WTC11 (cell line): ENCODE results near the gene MEAF6. TPM values are rescaled to one million over a fixed set of nuclear protein-coding genes. Genes with fewer than 3 reads are reported as not detected.

Experiments used
- ATAC-seq: fragments of 200-7000 bp; cut with Tn5 transposase; 2 replicates; pipeline ENCODE4 v1.10.0; 2021; ENCODE audit warnings: mild to moderate bottlenecking, moderate library complexity
- CTCF ChIA-PET: fragments of 300-600 bp; sonication (Branson Sonifier 250); formaldehyde crosslinking; loops from one replicate; lab custom pipeline; 2021; ENCODE audit warnings: antibody characterized with exemption; lab: Charles Lee
- POLR2A ChIA-PET: fragments of 350-600 bp; sonication (Branson Sonifier 250); formaldehyde crosslinking; loops from one replicate; lab custom pipeline; 2021; ENCODE audit warnings: antibody characterized with exemption; lab: Charles Lee
- DNase-seq: peaks from one replicate; pipeline ENCODE4 v3.0.0; 2021; ENCODE audit warnings: low spot score
- H3K27ac Mint-ChIP-seq: 2 replicates; pipeline ENCODE4 v1.8.0; 2021; ENCODE audit warnings: mixed read lengths
- H3K27me3 Mint-ChIP-seq: 2 replicates; pipeline ENCODE4 v1.8.0; 2021; ENCODE audit warnings: low read depth, mild to moderate bottlenecking, moderate library complexity, mixed read lengths
- H3K36me3 Mint-ChIP-seq: 2 replicates; pipeline ENCODE4 v1.8.0; 2021; ENCODE audit warnings: mixed read lengths
- H3K4me1 Mint-ChIP-seq: 2 replicates; pipeline ENCODE4 v1.8.0; 2022; ENCODE audit warnings: mixed read lengths
- H3K4me3 Mint-ChIP-seq: 2 replicates; pipeline ENCODE4 v1.8.0; 2021; ENCODE audit warnings: mild to moderate bottlenecking, moderate library complexity, mixed read lengths
- H3K9me3 Mint-ChIP-seq: 2 replicates; pipeline ENCODE4 v1.8.0; 2021; ENCODE audit warnings: mixed read lengths
- CREB1 ChIP-seq: sonication (generic); formaldehyde crosslinking; IDR thresholded peaks from 2 replicates; pipeline ENCODE4 v1.8.0; 2023; ENCODE audit warnings: mild to moderate bottlenecking, missing genetic modification reagents
- FOXJ3 ChIP-seq: sonication (generic); formaldehyde crosslinking; IDR thresholded peaks from 2 replicates; pipeline ENCODE4 v1.9.0; 2021; ENCODE audit warnings: missing genetic modification reagents, mild to moderate bottlenecking, borderline replicate concordance
- GABPB1 ChIP-seq: sonication (generic); formaldehyde crosslinking; IDR thresholded peaks from 2 replicates; pipeline ENCODE4 v1.8.1; 2023; ENCODE audit warnings: mild to moderate bottlenecking, missing genetic modification reagents
- IRF2 ChIP-seq: sonication (generic); formaldehyde crosslinking; IDR thresholded peaks from 2 replicates; pipeline ENCODE4 v1.8.0; 2022; ENCODE audit warnings: low read depth, missing genetic modification reagents, borderline replicate concordance
- KAT7 ChIP-seq: sonication (generic); formaldehyde crosslinking; IDR thresholded peaks from 2 replicates; pipeline ENCODE4 v1.8.1; 2023; ENCODE audit warnings: missing genetic modification reagents, mild to moderate bottlenecking, borderline replicate concordance
- MXD4 ChIP-seq: fragments of 250-450 bp; sonication (Bioruptor Pico); IDR thresholded peaks from 2 replicates; pipeline ENCODE4 v1.8.0; 2021; ENCODE audit warnings: mild to moderate bottlenecking, moderate library complexity, borderline replicate concordance
- NFYB ChIP-seq: sonication (generic); formaldehyde crosslinking; conservative IDR thresholded peaks from 2 replicates; pipeline ENCODE4 v1.8.0; 2022; ENCODE audit warnings: low read depth, missing genetic modification reagents
- NR1H2 ChIP-seq: sonication (generic); formaldehyde crosslinking; IDR thresholded peaks from 2 replicates; pipeline ENCODE4 v1.9.0; 2021; ENCODE audit warnings: mild to moderate bottlenecking, moderate library complexity, missing genetic modification reagents
- OVOL2 ChIP-seq: fragments of 250-450 bp; sonication (Bioruptor Pico); IDR thresholded peaks from 2 replicates; pipeline ENCODE4 v1.9.0; 2021; ENCODE audit warnings: mild to moderate bottlenecking, borderline replicate concordance
- SOX15 ChIP-seq: fragments of 250-450 bp; sonication (Bioruptor Pico); IDR thresholded peaks from 2 replicates; pipeline ENCODE4 v1.9.0; 2021; ENCODE audit warnings: mild to moderate bottlenecking
- TP53 ChIP-seq: sonication (generic); formaldehyde crosslinking; IDR thresholded peaks from 2 replicates; pipeline ENCODE4 v1.8.1; 2023; ENCODE audit warnings: mild to moderate bottlenecking, missing genetic modification reagents
- ZNF396 ChIP-seq: fragments of 250-450 bp; sonication (Bioruptor Pico); IDR thresholded peaks from 2 replicates; pipeline ENCODE4 v1.8.0; 2021; ENCODE audit warnings: mild to moderate bottlenecking, moderate library complexity, borderline replicate concordance
- ZNF416 ChIP-seq: fragments of 250-450 bp; sonication (Bioruptor Pico); IDR thresholded peaks from 2 replicates; pipeline ENCODE4 v1.9.0; 2021; ENCODE audit warnings: mild to moderate bottlenecking, inconsistent platforms
- total RNA-seq: library from RNA; stranded (reverse); gene quantifications from 3 replicates; pipeline ENCODE4 v1.2.3, GENCODE V29; 2021
- TF ChIP-seq, protein P1 (sequence below): sonication (generic); formaldehyde crosslinking; IDR thresholded peaks from 2 replicates; pipeline ENCODE4 v1.8.1; 2023; ENCODE audit warnings: mild to moderate bottlenecking, missing genetic modification reagents, moderate library complexity
- TF ChIP-seq, protein P2 (sequence below): fragments of 250-450 bp; sonication (Bioruptor Pico); IDR thresholded peaks from 2 replicates; pipeline ENCODE4 v1.9.0; 2021; ENCODE audit warnings: mild to moderate bottlenecking
- TF ChIP-seq, protein P3 (sequence below): sonication (generic); formaldehyde crosslinking; IDR thresholded peaks from 2 replicates; pipeline ENCODE4 v1.8.0; 2022; ENCODE audit warnings: missing genetic modification reagents
- TF ChIP-seq, protein P4 (sequence below): sonication (generic); formaldehyde crosslinking; IDR thresholded peaks from 2 replicates; pipeline ENCODE4 v1.8.1; 2023; ENCODE audit warnings: mild to moderate bottlenecking, missing genetic modification reagents
- TF ChIP-seq, protein P5 (sequence below): sonication (generic); formaldehyde crosslinking; IDR thresholded peaks from 2 replicates; pipeline ENCODE4 v1.8.0; 2023; ENCODE audit warnings: missing genetic modification reagents, mild to moderate bottlenecking, borderline replicate concordance
- TF ChIP-seq, protein P6 (sequence below): sonication (generic); formaldehyde crosslinking; IDR thresholded peaks from 2 replicates; pipeline ENCODE4 v1.8.1; 2023; ENCODE audit warnings: mild to moderate bottlenecking, missing genetic modification reagents, borderline replicate concordance

The MEAF6 gene
- total RNA-seq, 1 experiment from 2014 or later, result 37.4 TPM

DNA sequence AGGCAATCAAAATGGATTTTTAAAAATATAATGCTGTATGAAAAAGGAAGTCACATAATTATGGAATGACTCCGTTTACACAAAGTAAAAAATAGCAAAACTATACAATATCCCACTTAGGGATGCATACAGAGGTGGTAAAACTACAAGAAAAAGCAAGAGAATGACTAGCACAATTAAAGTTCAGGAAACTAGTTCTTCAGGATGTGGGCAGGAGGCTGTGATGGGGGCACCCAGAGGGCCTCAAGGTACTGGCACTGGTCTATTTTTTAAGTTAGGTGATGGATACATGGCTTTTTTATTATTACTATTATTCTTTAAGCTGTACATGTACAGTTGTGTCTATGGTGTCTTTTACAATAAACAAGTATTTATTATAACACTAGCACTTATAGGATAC lies 41.6 kb downstream of the MEAF6 start:
- H3K36me3 Mint-ChIP-seq, result peaks cover 4% of the 10 kb centered on the region
- no peak overlapping the region for H3K27ac Mint-ChIP-seq
- POLR2A ChIA-PET, result no interaction called here
- CTCF ChIA-PET, result interaction anchor here (2.1 to 3.8 kb wide), 3 partner anchors 14 to 41 kb away, joined by 10 to 23 read pairs (median 15); partner anchors contain the start of gene MEAF6
- no peak for DNase-seq
- H3K4me1 Mint-ChIP-seq, result peaks cover 48% of the 10 kb centered on the region
- H3K4me3 Mint-ChIP-seq, result no peak overlapping the region
- H3K27me3 Mint-ChIP-seq, result peaks cover 23% of the 10 kb centered on the region
- ATAC-seq, result no peak
- TF ChIP-seq, protein P1, sequence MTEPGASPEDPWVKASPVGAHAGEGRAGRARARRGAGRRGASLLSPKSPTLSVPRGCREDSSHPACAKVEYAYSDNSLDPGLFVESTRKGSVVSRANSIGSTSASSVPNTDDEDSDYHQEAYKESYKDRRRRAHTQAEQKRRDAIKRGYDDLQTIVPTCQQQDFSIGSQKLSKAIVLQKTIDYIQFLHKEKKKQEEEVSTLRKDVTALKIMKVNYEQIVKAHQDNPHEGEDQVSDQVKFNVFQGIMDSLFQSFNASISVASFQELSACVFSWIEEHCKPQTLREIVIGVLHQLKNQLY (CRISPR knock-in tag), result no peak
- TF ChIP-seq, protein P2, sequence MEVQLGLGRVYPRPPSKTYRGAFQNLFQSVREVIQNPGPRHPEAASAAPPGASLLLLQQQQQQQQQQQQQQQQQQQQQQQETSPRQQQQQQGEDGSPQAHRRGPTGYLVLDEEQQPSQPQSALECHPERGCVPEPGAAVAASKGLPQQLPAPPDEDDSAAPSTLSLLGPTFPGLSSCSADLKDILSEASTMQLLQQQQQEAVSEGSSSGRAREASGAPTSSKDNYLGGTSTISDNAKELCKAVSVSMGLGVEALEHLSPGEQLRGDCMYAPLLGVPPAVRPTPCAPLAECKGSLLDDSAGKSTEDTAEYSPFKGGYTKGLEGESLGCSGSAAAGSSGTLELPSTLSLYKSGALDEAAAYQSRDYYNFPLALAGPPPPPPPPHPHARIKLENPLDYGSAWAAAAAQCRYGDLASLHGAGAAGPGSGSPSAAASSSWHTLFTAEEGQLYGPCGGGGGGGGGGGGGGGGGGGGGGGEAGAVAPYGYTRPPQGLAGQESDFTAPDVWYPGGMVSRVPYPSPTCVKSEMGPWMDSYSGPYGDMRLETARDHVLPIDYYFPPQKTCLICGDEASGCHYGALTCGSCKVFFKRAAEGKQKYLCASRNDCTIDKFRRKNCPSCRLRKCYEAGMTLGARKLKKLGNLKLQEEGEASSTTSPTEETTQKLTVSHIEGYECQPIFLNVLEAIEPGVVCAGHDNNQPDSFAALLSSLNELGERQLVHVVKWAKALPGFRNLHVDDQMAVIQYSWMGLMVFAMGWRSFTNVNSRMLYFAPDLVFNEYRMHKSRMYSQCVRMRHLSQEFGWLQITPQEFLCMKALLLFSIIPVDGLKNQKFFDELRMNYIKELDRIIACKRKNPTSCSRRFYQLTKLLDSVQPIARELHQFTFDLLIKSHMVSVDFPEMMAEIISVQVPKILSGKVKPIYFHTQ (CRISPR knock-in tag), result no peak
- TF ChIP-seq IRF2, result no peak
- TF ChIP-seq NR1H2, result no peak
- TF ChIP-seq, protein P3, sequence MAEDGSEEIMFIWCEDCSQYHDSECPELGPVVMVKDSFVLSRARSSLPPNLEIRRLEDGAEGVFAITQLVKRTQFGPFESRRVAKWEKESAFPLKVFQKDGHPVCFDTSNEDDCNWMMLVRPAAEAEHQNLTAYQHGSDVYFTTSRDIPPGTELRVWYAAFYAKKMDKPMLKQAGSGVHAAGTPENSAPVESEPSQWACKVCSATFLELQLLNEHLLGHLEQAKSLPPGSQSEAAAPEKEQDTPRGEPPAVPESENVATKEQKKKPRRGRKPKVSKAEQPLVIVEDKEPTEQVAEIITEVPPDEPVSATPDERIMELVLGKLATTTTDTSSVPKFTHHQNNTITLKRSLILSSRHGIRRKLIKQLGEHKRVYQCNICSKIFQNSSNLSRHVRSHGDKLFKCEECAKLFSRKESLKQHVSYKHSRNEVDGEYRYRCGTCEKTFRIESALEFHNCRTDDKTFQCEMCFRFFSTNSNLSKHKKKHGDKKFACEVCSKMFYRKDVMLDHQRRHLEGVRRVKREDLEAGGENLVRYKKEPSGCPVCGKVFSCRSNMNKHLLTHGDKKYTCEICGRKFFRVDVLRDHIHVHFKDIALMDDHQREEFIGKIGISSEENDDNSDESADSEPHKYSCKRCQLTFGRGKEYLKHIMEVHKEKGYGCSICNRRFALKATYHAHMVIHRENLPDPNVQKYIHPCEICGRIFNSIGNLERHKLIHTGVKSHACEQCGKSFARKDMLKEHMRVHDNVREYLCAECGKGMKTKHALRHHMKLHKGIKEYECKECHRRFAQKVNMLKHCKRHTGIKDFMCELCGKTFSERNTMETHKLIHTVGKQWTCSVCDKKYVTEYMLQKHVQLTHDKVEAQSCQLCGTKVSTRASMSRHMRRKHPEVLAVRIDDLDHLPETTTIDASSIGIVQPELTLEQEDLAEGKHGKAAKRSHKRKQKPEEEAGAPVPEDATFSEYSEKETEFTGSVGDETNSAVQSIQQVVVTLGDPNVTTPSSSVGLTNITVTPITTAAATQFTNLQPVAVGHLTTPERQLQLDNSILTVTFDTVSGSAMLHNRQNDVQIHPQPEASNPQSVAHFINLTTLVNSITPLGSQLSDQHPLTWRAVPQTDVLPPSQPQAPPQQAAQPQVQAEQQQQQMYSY, result no peak
- no peak for TF ChIP-seq MXD4
- TF ChIP-seq FOXJ3, result no peak
- TF ChIP-seq, protein P4, sequence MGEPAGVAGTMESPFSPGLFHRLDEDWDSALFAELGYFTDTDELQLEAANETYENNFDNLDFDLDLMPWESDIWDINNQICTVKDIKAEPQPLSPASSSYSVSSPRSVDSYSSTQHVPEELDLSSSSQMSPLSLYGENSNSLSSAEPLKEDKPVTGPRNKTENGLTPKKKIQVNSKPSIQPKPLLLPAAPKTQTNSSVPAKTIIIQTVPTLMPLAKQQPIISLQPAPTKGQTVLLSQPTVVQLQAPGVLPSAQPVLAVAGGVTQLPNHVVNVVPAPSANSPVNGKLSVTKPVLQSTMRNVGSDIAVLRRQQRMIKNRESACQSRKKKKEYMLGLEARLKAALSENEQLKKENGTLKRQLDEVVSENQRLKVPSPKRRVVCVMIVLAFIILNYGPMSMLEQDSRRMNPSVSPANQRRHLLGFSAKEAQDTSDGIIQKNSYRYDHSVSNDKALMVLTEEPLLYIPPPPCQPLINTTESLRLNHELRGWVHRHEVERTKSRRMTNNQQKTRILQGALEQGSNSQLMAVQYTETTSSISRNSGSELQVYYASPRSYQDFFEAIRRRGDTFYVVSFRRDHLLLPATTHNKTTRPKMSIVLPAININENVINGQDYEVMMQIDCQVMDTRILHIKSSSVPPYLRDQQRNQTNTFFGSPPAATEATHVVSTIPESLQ (CRISPR knock-in tag), result no peak
- TF ChIP-seq CREB1 (CRISPR knock-in tag), result no peak
- TF ChIP-seq ZNF416, result no peak
- no peak for TF ChIP-seq GABPB1 (CRISPR knock-in tag)
- TF ChIP-seq NFYB, result no peak
- H3K9me3 Mint-ChIP-seq, result no peaks in the 10 kb centered on the region

DNA sequence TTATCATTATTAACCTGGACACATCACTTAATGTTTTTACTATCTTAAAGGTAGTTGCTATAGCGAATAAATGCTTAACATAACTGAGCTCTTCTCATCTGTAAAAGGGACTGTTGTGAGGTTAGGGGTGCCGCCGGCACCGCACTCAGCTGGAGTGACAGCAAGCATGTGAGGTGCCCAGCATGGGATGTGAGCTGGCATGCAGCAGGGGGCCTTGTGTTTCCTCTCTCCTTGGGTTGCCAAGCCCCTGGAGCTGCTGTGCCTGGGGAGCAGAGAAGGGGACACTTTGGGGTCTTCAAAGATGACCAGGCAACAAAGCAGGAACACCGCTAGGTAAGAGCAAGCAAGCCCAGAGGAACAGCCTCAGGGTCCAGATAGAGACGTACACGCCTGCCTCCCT lies 42.3 kb downstream of the MEAF6 start:
- peaks cover 41% of the 10 kb centered on the region for H3K4me1 Mint-ChIP-seq
- no peak for ATAC-seq
- no peak overlapping the region for H3K4me3 Mint-ChIP-seq
- CTCF ChIA-PET, result interaction anchor here (1.1 to 3.8 kb wide), 6 partner anchors 13 to 42 kb away, joined by 3 to 23 read pairs (median 10); partner anchors contain the start of gene MEAF6
- no peak overlapping the region for H3K27ac Mint-ChIP-seq
- H3K36me3 Mint-ChIP-seq, result no peaks in the 10 kb centered on the region
- H3K27me3 Mint-ChIP-seq, result peaks cover 23% of the 10 kb centered on the region
- DNase-seq, result no peak
- H3K9me3 Mint-ChIP-seq, result no peaks in the 10 kb centered on the region
- POLR2A ChIA-PET, result interaction anchor here (0.5 kb wide), 1 partner anchor 182 kb away, joined by 6 read pairs; no protein-coding TSS in a partner anchor
- TF ChIP-seq OVOL2 (CRISPR knock-in tag), result no peak
- no peak for TF ChIP-seq TP53 (CRISPR knock-in tag)
- TF ChIP-seq KAT7 (CRISPR knock-in tag), result no peak
- TF ChIP-seq SOX15 (CRISPR knock-in tag), result no peak
- TF ChIP-seq, protein P5, sequence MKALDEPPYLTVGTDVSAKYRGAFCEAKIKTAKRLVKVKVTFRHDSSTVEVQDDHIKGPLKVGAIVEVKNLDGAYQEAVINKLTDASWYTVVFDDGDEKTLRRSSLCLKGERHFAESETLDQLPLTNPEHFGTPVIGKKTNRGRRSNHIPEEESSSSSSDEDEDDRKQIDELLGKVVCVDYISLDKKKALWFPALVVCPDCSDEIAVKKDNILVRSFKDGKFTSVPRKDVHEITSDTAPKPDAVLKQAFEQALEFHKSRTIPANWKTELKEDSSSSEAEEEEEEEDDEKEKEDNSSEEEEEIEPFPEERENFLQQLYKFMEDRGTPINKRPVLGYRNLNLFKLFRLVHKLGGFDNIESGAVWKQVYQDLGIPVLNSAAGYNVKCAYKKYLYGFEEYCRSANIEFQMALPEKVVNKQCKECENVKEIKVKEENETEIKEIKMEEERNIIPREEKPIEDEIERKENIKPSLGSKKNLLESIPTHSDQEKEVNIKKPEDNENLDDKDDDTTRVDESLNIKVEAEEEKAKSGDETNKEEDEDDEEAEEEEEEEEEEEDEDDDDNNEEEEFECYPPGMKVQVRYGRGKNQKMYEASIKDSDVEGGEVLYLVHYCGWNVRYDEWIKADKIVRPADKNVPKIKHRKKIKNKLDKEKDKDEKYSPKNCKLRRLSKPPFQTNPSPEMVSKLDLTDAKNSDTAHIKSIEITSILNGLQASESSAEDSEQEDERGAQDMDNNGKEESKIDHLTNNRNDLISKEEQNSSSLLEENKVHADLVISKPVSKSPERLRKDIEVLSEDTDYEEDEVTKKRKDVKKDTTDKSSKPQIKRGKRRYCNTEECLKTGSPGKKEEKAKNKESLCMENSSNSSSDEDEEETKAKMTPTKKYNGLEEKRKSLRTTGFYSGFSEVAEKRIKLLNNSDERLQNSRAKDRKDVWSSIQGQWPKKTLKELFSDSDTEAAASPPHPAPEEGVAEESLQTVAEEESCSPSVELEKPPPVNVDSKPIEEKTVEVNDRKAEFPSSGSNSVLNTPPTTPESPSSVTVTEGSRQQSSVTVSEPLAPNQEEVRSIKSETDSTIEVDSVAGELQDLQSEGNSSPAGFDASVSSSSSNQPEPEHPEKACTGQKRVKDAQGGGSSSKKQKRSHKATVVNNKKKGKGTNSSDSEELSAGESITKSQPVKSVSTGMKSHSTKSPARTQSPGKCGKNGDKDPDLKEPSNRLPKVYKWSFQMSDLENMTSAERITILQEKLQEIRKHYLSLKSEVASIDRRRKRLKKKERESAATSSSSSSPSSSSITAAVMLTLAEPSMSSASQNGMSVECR, result no peak
- TF ChIP-seq, protein P6, sequence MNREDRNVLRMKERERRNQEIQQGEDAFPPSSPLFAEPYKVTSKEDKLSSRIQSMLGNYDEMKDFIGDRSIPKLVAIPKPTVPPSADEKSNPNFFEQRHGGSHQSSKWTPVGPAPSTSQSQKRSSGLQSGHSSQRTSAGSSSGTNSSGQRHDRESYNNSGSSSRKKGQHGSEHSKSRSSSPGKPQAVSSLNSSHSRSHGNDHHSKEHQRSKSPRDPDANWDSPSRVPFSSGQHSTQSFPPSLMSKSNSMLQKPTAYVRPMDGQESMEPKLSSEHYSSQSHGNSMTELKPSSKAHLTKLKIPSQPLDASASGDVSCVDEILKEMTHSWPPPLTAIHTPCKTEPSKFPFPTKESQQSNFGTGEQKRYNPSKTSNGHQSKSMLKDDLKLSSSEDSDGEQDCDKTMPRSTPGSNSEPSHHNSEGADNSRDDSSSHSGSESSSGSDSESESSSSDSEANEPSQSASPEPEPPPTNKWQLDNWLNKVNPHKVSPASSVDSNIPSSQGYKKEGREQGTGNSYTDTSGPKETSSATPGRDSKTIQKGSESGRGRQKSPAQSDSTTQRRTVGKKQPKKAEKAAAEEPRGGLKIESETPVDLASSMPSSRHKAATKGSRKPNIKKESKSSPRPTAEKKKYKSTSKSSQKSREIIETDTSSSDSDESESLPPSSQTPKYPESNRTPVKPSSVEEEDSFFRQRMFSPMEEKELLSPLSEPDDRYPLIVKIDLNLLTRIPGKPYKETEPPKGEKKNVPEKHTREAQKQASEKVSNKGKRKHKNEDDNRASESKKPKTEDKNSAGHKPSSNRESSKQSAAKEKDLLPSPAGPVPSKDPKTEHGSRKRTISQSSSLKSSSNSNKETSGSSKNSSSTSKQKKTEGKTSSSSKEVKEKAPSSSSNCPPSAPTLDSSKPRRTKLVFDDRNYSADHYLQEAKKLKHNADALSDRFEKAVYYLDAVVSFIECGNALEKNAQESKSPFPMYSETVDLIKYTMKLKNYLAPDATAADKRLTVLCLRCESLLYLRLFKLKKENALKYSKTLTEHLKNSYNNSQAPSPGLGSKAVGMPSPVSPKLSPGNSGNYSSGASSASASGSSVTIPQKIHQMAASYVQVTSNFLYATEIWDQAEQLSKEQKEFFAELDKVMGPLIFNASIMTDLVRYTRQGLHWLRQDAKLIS (CRISPR knock-in tag), result no peak
- no peak for TF ChIP-seq ZNF396 (CRISPR knock-in tag)
- no peak for TF ChIP-seq NFYB
